ENCODE measurements around the gene HHAT.

HHAT gene

DNA sequence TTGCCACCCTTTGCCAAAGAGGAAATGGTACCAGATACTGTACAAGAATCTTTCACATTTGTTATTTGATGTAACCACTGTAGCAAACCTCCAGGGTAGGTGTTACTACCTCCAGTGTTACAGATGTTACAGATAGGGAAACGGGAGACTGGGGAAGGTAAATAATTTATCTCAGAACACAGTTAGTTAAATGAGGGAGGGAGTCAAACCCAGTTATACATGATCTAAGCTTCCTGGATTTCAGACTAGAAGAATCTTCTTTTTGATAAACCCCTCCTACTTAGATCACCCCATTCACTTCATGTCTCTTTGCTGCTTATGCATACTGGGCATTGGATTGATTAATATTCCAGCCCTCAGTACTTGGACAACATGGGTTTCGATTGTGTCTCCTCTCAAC is 276.4 kb downstream of the HHAT start:
- no peak for DNase-seq

DNA sequence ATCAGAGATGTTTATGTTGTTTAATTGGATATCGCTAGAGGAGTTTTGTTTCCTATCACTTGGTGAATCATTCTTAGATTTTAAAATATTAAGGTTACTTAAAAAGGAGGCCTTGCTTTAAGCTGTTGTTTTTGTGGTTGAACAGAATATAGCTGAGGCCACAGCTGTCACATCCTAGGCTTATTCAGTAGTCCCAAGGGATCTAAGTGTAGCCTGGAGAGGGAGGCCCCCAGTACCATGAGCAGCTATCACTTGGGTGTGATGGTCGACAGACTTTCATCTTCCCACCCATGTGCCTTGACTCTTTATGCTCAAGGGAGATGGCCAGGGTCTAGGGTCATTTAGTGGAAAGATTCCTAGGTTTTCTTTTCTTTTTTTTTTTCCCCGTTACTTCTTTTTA is 278.7 kb downstream of the HHAT start:
- DNase-seq, result no peak

DNA sequence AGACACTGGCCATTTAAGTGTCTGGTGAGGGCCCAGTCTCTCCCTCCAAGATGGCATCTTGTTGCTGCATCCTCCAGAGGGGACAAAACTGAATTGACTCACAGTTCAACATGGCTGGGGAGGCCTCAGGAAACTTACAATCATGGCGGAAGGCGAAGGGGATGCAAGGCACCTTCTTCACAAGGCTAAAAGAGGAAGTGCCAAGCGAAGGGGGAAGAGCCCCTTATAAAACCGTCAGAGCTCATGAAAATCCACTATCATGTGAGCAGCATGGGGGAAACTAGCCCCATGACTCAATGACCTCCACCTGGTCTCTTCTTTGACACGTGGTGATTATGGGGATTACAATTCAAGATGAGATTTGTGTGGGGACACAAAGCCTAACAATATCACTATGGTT is 280.1 kb downstream of the HHAT start:
- no peak for DNase-seq

DNA sequence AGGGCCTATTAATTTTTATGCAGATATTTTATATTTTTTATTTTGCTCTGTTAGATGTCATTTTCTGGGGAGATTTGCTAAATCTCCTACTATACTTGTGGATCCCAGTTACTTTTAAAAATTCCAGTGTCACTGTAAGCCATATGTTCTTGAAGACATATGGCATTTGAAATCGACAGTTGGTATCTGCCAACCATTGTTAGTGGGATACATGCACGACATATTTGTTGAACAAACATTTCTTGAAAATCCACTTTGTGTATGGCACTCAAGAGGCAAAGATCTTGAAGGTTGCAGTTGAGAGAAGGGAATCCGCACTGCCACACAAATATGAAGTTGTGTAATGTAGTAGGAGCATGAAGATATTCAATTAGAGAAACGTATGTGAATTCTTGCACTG is 287.7 kb downstream of the HHAT start:
- DNase-seq, result no peak

DNA sequence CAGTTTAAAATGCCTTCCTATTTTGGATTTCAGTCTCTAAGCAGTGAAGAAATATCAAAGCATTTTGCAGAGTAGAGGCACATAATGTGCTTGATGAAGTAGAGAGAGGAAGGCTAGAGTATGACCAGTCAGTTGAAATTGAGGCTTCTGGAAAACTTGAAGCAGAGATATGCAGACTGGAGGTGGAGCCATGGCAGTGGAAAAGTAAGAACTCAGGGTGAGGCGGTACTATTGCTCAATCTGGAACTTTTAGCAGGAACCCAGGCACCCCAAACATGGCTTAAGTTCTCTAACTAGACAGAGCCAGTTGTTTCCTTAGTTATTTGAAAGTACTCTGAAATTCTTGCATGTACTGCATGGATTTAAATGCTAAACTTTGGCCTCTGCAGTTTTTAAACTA is 288.6 kb downstream of the HHAT start:
- DNase-seq, result no peak

DNA sequence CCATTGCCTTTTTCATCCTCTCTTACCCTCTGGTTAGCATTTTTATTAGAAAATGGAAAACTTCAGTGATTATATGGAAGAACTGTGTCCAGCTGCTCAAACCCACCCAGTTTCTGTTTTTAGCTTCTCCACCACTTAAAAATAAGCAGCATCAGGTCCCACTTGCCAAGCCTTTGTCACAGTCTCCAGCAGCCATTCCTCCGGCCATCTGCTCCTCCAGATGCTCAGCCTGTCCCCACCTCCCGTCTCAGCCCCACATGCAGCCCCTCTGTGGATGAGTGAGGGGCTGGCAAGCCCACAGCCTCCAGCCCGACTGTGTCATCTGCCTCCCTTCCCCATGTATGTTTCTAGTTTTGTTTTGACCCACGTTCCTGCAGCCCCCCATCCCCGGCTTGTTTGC is 289.7 kb downstream of the HHAT start:
- no peak for DNase-seq

DNA sequence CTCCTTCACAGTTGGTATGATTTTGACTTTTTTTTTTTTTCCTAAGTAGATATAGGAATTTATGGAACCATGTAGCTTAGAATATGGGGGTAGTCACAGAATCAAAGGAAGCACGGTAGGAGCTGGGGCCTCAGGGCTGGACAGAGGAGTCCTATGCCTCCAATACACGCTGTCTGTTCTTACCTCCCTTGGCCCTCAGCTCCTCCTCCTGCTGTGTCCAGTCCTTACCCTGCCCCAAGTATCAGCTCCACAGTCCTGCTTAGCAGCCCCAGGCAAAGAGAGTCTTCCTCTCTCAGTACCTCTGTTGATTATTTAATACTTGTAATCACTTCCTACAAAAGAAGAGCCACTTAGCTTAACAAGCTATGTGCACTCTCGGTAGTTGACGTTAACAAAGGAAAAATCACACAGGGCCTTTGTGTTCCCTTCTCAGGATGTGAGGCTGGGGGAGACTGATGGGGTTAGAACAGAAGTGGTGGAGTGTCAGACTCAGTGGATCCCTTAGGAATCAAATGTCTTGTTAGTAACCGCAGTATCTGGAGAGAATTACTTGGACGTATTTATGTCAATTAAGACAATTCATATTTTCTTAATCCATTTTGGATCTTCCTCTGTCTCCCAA is 292.3 kb downstream of the HHAT start:
- no peak for DNase-seq

DNA sequence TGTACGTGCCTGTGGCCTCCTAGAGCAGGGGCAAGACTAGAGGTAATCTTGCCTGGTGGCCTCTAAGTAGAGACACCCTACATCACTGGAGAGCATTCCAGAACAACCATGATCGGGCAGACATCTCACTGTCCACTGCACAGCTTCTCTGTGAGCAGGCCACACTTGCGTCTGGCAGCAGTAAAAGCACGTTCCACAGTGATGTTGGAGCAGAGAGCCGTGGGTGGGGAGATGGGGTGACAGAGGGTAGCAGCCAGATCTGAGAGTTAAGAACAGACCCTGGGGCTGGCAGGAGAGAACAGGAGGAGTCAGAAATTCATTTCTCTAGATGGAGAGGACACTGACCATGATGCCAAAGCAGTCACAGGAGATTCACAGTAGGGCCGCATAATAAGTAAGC is 293.0 kb downstream of the HHAT start:
- DNase-seq, result no peak

DNA sequence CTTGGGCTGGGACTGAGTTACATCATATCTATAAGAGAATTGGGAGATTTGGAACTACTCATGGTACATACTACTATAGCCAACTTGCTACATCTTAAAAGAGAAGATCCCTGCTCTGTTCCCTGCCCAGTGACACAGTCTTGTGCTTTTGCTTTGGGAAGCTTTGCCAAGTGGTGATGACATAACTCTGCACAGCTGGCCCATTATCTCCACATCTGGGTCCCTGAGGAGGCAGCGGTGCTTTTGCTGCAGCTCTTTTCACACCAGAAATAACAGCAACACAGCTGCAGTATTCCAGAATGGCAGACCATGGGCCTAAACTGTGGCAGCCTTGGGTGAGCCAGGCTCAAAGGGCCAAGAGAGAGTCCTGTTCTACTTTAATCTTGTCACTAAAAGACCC is 296.0 kb downstream of the HHAT start:
- DNase-seq, result no peak

DNA sequence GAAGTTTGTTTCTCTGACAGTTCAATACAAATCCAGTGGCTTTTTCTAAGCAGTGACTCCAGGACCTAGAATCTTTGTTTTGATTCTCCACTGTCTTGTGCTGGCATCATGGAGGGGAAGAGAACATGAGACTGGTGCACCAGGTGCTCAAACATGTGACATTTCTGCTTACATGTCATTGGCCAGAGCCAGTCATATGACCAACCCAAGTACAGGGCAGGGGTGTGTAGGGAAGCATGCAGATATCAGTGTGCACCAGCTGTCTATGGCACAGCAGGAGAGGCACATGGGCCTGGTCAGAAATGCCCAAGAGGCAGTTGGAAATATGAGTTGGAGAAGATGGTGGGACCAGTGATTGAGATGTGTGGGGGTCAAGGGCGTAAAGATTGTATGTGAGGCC is 297.0 kb downstream of the HHAT start:
- DNase-seq, result no peak

DNA sequence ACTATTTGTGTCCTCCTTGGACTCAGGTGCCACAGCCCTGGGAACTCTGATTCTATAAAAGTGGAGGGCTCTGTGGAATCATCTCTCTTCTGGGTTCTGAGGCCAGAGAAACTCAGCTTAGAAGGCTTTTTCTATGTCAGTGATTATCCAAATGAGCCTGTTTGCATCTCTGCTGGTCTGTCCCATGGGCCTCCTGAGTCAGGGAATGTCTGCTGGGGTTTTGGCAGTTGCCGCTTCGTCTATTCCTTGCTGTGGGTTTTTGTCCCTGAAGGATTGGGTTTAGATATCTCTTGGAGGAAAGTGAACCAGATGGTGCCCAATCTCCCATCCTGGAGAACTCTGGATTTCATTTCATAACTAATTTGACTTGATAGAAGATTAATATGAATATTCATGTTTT is 297.6 kb downstream of the HHAT start:
- DNase-seq, result no peak

DNA sequence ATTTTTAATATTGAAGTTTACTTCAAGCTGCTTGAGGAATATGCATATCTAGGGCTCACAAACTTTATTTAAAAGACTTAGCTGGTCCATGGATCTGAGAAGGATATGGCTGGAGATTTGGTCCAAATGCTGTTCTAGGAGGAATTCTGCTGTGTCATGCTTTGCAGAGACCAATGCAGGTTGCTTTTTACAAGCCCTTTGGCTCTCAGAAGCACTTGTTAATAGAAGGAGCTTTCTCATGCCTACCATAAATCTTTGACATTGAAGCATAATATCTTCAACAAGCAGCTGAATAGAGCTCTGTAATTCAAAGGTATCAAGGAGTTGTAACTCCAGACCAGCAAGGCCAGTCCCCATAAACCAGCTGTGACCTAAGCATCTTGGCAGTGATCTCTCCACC is 299.1 kb downstream of the HHAT start:
- DNase-seq, result no peak

DNA sequence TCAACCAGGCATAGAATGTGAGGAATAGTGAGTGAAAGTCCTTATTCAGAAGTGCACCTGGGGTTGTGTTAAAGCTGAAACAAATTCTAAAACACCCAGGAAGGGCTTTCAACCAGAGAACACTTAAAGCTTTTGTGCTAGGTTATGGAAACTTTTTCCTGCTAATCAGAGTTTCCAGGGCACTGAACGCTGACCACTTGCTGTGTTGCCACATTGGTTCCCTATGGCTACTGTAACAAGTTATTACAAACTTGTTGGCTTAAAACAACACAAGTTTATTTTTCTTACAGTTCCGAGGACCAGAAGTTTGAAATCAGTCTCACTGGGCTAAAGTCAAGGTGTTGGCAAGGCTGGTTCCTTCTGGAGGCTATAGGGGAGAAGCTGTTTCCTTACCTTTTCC is 300.6 kb downstream of the HHAT start:
- no peak for DNase-seq

DNA sequence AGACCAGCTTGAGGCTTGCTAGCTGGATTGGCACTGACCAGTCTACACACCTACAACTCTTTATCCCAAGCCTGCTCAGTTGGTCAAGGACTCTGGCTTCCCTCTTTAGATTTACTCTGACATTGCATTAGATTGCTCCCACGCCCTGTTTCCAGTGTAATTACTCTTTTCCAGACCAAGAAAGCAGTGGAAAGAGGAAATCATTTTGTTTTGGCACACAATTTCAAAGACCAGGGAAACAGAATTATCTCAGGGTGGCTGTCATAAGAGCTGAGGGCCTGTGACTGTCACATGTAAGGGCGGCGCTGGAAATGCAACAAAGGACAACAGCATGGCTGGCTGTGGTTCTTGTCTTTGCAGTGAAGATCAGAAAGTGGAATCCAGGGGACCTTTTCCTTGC is 302.7 kb downstream of the HHAT start:
- no peak for DNase-seq

DNA sequence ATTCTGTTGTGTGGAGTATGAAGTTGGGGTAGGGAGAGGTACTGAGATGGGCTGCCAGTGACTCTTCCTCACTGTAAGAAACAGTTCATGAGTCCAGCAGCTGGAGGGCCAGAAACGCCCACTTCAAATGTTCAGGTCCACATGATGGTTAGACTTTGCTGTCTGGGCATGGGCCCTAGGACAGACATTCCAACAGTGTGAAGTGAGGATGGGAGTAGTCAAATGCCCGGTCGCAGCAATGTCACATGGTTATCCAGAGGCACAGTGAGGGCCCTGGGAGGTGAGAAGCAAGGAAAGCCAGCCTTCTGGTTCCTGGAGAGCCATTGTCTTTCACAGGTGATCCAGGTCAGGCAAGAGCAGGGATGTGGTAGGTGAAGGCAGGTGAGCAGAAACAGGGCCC is 304.4 kb downstream of the HHAT start:
- no peak for DNase-seq

DNA sequence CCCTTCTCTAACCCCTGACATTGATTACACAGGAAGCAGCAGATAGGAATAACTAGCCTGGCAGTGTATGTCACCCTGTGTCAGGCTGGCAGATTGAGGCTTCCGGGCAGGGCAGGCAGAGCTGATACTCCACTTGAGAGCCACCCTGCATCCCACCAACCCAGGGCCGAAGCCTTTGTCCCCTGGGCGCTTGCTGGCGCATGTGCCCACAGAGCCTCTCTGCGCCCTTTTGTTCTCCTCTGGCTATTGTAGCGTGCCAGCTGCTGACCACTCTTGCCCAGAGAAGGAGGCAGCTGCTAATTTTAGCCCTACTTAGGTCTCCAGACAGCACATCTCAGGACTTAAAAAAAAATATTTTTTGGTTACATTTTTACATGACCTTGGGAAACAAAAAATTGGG is 304.9 kb downstream of the HHAT start:
- DNase-seq, result no peak

DNA sequence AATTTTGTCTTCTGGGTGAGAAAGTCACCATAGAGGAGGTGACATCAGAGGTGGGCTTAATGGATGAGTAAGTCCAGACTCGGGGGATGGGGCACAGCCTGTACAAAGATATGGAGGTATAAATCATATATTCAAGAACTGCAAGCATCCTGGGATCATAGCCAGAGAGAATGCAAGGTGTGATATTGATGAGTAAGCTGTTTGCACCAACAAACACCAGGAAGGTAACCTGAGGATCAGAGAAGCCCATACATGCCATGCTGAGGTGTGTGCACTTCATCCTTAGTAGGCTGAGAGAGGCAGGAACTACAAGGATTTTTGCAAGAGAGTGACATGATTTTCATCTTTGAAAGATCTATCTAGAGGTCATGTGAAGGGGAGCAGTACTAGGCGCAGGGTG is 306.4 kb downstream of the HHAT start:
- no peak for DNase-seq

DNA sequence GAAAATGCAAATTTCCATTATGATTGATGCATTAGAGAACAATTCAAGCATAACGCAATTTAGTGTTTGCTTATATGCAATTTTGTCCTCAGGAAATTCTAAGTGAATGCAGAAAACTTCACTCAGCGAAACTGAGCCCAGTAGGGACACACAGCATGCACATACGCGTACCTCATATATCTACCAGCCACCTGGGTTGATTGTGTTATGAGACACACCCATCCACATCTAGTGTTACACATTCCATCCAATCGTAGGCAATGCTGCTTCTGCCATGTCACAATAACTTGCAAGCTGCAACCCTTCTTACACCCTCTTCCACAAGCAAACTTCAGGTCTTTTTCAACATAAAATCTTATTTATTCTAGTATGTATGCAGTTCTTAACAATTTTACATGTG is 312.9 kb downstream of the HHAT start:
- no peak for DNase-seq

DNA sequence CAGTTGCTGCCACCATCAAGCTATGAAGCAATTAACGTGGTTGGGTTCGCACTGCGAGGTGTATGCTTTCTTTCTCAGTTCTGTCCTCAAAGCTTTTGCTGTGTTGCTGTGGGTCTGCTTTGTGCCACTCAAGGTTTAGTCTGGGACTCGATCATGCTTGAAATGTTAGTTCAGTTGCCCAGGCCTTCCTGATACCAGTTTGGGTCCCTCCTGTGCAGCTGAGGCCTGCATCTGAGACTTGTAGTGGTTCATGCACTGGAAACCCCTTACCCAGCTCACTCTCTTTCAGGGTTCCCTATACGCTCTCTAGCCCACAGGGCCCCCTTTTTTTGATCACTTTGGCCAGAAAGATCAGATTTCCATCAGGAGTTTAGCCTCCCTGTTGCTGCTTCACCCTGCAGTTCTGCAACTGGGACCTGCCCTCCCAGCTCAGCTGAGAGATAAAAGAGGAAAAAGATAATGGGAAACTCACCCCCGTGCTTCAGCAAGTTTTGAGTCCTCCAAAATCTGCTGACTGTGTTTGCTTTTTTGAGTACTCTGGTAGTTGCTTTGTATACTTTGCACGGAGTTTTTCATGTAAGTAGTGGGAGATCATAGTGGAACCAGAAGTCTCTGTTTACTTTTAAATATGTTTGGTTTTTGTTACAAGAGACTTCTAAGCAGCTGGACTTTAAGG is 317.0 kb downstream of the HHAT start:
- DNase-seq, result no peak

DNA sequence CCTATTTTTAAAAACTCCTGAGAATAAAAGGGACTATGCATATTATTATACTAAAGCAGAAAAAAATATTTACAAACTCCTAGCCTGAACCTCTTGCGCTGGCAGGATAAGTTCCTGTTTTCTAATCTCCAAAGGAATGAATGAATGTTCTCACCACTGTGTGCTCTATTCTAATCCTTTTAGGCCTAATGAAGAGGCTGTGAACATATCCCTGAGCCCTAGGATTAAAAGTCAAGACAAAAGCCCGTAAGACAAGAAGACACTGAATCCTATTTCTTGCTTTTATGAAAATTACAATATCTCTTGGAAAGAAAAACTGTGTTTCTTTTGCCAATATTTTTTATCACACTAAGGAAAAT is 317.5 kb downstream of the HHAT start:
- DNase-seq, result no peak

DNA sequence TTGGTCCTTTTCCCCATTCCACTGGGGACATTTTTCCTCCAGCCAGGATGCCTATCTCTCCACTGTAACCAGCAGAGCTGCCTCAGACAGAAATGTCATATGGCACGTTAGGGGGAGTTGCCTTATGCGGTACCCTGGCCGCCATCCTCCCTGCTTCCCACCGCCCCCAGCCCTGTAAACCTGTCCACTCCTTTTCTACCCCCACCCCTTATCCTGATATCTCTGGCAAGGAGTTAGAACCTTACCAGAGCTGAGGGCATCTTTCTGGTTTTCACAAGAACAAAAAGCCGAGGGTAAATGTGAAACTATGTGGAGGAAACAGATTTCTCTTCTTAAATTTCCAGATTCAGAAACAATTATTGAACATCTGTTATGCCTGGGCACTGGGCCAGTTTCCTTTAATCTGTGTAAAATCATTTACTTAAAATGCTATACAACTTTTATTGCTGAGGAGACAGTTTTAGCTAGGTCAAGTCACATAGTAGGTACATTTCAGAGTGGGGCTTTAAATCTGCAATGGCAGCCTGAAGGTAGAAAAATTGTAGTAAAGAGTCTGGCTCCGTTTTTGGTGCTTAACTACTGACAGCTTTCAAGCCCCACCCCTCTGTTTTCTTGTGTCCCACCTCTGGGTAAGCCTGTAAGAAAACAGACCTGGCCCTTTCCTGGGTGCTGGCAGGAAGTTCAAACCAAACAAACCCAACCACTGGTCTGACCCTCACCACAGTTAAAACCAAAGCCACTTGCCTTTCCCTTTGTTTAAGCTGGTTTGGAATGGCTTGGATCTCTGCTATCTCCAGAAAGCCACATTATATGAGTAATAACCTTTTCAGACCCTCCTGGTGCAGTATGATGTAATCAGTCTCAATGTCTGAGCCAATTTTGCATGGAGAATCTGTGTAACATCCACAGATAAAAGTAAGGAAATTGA is 319.0 kb downstream of the HHAT start:
- peak; percentile 77 for DNase-seq

DNA sequence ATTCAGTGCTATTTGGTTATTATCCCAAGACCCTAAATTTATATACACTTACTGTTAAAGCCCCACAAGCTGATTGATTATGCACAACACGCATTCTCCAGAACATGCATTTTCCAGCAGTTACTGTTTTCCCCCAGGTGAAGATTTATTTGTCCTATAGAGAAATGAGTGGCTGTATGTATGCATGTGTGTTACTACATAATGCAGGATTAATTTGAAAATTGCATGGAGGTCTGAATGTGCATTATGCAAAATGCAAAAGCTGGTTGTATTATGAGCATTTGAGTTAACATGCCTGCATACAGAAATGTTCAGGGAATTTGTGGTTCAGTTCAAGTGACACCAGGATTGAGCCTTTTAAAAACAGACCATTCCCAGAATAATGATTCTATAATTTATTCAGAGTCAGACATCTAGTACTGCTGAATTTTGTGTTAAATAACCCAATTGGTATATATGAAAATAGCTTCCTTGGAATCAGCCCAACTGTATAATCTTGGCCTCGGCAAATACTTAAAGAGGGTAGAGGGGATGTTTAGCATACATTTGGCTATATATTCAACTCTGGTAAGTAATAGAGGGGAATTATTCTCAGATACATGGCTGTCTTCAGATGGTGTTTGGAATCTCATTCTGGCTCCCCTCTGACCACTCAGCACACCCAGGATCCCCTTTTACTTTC is 320.0 kb downstream of the HHAT start:
- no peak for DNase-seq

DNA sequence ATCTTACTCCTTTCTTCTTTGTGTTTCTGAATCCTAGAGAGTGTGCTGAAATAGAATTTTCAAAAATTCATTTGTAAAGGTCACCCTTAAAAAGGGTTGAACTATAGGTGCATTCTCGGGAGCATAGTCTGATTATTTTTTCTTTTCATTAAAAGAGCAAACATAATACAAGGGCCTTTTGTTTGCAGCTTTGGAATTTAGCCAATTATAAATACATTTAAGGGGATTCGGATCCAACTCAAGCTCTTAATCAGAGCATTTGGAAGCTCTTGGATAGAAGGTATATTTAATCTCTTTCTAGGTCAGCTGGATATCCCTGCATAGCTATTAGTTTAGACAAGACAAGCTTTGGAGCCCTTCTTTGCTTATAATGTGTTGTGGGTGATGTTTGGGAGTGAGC is 321.7 kb downstream of the HHAT start:
- no peak for DNase-seq

Measured in fibroblast of skin of right quadriceps (primary cell).